HG02970 (cell line): ENCODE data around the gene DPP10.
"Not testable (repeated sequence)": the region's sequence is repeated elsewhere in the genome, so short reads cannot be mapped to it uniquely, and the experiment has no call there.

Experiments
- ATAC-seq: cut with Tn5 transposase; IDR thresholded peaks from one replicate; pipeline ENCODE4 v1.9.1; 2021; ENCODE audit warnings: mild to moderate bottlenecking, moderate library complexity, moderate number of reproducible peaks; ENCODE audit not compliant: unreplicated experiment, low FRiP score

The DPP10 gene

DNA sequence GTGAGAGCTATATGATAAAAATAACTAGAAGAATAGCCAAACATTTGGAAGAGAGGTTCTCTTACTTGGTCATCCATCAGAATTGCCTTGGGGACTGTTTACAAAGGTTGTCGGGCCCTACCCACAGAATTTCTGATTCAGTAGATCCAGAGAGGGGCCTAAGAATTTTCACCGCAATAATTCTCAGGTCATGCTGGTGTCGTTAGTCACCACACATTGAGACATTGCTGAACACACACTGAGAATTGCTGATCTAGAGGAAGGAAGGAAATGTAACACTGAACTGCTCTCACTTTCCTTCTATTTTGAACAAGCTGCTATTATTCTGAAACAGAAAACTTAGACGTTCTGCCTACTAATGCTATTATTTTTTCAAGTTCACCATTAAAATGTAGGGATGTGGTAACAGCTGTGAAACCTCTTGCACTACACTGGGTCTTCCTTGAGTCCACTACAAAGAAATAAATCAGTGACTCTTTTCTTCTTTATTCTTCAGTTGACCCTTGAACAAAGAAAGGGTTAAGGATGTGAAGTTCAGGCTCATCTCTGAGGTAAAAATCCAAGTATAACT is 491.3 kb downstream of the DPP10 start:
- no peak for ATAC-seq

DNA sequence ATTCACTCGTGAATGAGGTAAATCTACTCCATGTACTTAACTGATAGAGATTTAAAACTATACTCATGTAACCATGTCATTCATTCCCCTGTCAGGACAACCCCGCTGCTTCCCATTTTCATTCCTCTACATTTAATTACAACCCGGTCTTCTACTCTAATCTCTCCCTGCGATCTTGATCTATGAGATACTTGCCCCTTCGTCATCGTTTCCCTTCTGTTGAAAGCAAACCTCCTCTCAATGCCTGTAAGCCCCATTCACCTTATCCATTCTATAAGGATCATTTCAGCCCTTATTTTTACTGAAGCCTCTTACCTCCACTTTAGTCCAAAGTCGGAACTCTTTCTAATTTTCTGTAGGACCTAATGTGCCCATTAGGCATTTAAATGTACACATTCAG is 492.6 kb downstream of the DPP10 start:
- no peak for ATAC-seq

DNA sequence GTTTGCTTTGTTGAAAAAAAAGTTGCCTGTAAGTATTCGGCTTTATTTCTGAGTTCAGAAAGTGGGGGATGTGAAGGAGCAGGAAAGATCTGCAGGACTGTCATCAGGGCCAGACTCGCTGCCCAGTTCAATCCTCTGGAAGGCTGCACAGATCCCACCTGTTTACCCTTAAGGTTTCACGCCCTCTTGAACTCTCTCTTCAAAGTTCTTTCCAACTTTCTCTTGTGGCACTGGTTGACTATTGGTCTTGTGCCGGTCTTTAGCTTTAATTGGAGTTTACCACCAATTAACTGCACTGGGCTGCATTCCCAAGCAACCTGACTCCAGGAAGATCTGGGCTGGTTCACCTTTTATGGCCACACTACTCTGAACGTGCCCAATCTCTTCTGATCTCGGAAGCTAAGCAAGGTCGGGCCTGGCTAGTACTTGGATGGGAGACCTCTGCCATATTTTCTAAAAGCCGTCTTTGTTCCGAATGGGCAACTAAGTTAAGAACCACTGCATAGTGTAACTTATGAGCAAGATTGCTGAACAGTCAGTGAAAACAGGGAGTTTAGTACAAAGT is 495.0 kb downstream of the DPP10 start:
- ATAC-seq: no peak

DNA sequence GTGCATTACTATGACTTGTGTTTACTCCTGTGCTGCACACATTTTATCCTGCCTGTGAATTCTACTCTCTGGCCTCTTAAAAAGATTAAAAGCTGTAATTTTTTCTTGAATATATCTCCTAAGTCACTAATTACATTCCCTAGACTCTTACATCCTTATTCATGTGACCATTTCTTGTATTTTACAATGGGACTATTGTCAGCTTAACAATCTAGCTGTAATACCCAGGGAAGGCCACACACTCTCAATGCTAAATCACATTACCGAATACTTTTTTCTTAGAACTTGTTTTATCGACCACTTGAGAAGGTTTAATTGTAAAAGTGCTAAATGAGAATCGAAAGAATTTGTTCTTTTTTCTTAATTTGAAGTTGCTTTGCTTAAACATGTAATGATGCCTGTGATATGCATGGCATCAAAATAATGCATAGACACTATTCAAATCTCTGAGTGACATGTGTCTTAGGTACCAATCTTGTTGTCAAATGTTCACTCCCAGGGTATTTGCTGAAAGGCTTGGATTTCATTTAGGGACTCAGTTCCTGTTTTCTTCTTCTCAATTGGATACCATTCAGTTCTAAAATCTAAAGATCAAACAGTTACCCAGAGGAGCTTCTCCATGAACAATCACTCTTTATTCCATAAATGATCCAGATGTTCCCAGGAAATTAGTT is 498.5 kb downstream of the DPP10 start:
- ATAC-seq: no peak

DNA sequence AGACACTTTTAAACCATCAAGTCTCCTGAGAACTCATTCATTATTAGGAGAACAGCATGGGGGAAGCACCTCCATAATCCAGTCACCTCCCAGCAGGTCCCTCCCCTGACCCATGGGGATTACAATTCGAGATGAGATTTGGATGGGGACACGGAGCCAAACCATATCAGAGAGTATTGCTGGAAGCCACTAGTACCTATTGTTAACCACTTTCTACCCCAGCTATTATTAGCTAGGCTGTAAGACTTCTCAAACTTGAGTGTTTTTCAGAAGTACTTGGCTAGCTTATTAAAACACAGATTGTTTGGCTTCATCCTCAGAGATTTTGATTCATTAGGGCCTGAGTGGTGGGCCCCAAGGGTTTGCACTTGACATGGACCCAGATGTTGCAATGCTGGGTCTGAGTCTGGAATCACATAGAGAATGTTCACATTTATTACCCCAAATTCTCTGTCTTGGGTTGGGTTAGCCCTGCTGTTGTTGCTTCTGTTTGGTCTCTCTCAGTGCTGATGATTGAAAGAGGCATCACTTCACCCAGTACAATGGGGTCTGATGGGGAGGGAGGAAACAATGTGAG is 506.9 kb downstream of the DPP10 start:
- no peak for ATAC-seq

DNA sequence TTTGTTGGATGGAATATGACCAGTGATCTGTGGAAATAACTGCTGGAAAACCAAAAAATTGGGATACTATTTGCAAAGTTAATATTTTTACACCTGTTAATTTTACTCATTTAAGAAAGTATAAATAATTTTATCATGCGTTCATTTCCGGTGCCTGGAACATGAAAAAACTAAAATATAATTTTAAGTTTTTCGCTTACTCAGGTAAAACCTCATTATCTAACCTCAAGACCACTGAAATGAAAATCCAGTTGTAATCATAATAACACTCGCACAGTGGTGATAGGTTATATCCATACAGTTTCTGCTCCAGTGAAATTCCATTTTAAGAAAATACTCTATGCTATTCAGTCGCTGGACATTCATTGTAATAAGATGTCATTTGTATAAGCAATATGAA is 517.9 kb downstream of the DPP10 start:
- ATAC-seq: no peak

DNA sequence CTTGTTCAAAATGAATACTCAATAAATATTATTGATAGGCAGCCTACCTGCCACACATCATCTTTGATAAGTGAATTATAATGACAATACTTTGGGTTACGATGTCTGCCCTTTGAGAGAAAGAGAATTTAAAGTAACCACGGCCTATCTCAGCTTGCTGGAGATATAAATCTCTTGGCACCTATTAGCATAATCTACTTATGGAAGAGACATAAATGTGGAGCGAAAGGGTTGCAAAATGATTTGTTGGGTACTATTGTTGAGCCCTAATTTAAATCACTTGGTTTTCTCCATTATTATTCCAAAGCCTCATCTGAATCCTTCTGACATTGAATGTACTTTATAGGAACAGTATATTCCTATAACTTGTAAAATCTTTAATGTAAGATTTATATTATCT is 520.1 kb downstream of the DPP10 start:
- no peak for ATAC-seq

DNA sequence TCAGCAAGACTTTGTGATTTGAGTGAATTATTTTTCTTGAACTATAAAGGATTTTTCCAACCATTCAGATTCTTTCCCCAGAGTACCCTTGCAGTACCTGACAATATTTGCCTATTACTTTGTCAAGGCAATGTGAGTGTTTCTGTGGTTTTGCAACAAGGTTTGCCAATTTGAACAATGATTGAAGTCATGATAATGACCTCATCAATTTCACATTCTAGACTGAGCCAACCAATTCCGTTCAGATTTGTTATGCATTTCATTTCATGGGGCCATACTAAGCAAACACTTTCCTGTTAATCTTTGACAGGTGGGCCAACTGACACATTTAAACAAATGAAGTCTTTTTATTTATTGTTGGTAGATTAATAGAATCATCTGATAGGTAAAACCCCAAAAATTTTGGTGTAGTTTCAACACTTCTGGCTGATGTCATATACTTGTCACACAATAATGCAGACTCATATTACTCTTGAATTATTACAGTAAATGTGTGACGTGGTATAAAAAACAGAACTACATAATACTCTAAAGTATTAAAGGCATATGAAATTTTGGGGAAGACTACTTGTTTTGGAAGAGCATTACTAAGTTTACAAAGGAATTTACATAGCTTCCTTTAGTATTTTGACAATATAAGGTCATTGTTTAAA is 526.4 kb downstream of the DPP10 start:
- no peak for ATAC-seq

DNA sequence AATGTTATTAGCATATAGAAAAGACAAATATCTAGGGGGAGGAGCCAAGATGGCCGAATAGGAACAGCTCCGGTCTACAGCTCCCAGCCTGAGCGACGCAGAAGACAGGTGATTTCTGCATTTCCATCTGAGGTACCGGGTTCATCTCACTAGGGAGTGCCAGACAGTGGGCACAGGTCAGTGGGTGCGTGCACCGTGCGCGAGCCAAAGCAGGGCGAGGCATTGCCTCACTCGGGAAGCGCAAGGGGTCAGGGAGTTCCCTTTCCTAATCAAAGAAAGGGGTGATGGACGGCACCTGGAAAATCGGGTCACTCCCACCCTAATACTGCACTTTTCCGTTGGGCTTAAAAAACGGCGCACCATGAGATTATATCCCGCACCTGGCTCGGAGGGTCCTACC is 561.9 kb downstream of the DPP10 start:
- ATAC-seq: not testable (repeated sequence)

DNA sequence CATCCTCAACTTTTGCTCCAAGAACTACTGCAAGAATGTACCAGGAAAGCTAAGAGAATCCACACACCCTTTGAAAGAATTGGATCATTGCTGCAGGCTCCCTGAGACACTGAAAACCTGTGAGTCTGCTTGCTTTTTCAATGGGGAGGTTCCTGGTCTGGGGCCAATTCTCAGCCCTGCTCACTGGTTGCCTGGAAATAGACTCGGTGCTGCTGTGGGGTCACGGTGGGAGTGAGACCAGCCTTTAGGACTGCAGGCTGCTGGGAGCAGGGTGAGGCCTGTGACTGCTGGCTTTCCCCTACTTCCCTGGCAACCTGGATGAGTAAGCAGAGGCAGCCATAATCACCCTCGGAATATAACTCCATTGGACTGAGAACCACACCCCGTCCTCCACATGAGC is 569.3 kb downstream of the DPP10 start:
- no peak for ATAC-seq

DNA sequence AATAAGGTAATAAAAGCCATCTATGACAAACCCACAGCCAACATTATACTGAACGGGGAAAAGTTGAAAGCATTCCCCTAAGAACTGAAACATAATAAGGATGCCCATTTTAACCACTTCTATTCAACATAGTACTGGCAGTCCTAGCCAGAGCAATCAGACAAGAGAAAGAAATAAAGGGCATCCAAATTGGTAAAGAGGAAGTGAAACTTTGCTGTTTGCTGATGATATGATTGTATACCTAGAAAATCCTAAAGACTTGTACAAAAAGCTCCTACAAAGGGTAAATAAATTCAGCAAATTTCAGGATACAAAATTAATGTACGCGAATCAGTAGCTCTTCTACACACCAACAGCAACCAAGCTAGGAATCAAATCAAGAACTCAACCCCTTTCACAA is 579.6 kb downstream of the DPP10 start:
- not testable (repeated sequence) for ATAC-seq

DNA sequence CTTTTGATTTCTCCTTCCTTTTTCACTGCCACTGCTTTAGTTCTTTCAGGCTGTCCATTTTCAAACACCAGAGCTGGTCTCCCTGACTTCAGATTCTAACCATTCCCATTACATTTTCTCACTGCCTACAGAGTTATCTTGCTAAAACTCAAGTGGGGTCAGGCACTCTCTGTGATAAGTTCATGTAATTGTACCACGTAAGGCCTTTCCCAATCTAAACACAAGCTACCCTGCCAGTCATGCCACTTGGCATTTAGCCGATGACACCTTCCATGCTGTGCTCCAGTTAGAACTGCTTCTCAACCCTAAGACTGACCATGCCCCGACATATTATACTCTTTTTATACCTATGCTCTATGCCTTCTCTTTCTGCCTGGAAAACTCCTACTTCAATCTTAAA is 592.4 kb downstream of the DPP10 start:
- ATAC-seq: no peak

DNA sequence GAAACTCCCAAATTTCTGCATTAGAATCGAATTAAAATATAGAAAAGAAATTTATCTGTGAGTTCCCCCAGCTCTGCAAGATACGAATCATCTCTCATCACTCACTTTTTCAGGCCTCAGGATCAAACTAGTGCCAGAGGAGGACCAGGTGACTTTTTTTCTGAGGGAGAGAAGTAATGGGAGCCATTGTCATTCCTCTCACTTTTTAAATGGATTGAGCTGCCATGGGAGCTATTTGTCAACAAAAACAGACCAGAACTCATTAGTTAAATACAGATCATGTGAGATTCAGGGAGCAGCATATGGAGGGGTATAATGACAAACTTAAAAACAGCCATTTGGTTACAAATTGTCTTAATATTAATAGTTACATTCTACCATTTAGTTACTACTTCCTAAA is 594.4 kb downstream of the DPP10 start:
- no peak for ATAC-seq

DNA sequence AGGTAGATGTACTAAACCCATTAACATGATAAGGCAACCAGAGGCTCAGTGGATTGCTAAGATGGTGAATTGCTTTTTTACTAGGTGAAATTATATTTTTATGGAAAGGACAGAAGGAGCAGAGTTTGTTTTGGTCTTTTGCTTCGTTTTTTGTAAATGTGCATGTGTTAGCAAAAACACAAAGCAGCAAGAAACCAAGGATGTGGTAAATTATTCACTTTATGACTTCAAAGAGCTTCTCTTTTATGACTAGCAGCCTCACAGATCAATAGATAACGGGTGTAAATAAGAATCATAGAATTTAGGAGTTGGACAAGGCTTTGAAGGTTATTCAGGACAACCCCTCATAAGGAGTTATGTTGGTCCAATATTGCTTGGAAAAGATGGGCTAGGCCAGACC is 615.0 kb downstream of the DPP10 start:
- no peak for ATAC-seq

DNA sequence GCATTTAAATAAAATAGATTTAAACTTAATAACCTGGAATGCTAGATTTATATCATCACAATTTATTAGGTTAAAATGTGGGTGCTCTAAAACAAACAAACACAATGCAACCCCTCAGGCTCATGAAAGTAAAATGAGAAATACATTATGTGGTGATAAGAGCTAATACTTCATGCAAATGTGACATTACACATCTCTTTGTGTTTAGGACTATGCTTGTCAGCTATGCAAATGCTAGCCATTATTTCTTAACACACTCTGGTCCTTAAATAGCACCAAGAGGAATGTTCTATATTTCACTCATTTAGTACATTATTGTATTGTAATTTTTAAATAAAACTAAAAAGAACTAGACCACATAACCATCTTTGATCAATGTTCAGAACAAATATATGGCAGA is 627.6 kb downstream of the DPP10 start:
- no peak for ATAC-seq

DNA sequence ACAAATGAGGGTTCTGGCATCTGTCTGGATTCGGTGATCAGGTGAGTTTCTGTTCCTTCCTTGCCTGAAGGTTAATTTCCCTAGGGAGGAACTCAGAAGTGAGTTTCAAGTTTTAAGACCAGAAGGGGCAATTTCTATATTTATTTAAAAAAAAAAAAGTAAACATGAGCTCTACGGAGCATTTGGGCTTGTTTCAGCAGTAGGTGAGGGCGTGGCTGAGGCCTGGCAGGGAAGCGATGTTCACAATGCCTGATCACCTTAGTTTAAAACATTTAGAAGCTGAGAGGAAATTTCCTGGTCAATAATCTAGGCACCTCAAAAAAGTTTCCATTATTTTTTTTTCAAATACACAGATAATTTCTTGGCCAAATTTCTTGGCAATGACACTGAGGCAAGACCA is 629.1 kb downstream of the DPP10 start:
- no peak for ATAC-seq

DNA sequence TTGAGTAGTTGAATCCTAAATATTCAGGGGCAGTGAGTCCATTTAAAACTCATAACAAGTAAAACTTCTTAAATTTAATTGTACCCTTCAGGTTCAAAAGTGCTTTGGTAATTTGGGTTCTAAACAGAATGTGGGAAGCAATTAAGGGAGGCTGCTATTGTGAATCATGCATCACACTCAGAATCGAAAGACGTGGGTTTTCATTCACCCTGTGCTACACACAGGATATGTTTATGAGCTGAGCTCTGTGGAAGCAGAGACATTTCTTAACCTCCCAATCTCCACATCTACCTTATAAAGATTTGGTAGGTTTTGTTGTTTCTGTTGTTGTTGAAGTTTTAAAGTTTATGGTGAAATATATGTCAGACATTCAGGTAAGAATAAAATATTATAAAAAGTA is 633.4 kb downstream of the DPP10 start:
- ATAC-seq: no peak

DNA sequence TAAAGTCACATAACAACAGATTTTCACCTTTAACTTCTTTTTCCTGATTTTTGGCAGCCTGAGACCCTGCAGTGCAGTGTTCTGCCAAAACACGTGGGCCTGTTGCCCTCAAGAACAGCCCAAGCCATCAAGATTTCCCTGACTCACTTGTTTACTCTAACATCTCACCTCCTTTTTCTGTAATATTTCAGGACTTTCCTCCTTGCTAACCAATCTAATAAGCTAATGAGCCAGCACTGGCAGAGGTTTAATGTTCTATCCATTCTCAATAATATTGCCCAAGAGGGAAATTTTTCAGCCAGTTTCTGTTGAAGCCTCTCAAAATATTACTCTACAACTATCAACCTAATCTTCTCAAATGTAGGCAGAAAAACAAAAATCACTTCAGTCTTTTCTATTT is 635.2 kb downstream of the DPP10 start:
- no peak for ATAC-seq

DNA sequence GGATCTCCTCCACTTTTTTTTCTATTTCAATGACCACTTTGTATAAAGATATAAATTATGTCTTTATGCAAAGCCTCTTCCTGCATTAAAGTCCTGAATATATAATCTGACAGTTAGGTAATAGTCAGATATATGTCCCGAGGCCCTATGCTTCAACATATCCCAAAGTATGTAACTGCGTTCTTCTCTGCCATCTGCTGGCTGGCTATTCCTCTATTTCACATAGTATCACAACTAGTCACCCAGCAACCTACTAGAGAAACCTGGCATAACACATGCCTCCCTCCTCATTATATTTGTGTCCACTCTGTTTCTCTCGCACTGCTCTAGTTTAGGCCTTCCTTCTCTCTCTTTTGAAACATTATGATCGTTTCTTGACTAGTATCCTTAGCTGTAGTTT is 640.8 kb downstream of the DPP10 start:
- no peak for ATAC-seq

DNA sequence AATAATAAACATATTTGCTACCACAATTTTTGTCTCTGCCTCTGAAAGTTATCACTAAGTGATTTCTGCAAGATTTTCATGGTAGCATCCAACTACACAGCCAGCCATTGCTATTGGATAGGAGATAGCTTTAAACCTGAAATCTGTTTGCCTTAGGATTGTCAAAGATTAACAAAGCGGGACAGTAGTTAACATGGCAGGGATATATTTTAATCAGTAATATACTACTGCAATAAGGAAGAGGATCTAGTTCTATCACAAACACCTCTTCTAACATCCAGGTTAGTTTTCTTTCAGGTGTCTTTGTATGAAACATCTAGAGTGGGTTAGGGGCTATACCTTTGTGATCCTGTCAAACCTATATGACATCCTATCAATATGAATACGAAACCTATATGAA is 641.3 kb downstream of the DPP10 start:
- ATAC-seq: no peak

DNA sequence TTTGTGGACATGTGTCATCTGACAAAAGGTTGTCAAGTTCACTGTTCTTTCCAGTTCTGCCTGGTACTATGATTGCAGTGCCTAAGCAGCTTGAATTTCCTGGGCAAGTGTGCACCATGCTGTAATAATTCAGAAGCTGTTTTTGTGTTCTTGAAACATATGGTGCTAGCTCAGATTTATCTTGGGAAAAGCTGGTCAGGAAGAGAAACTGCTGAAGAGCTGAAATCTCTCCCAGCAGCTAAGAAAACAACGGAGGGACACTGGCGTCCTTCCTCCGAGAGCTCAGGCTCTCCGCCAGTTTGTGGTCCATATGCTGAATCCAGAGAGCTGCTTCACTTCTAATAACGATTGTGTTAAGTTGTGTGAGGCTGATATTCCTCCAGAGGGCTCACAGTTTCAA is 642.0 kb downstream of the DPP10 start:
- ATAC-seq: no peak
